Glutamatergic neuron (in vitro differentiated cells): ENCODE data around the gene PTPRQ. TPM values are rescaled to one million over a fixed set of nuclear protein-coding genes. Genes with fewer than 3 reads are reported as not detected.
"Not testable (repeated sequence)": the region's sequence is repeated elsewhere in the genome, so short reads cannot be mapped to it uniquely, and the experiment has no call there.

Experiments used
- DNase-seq: peaks from one replicate; pipeline ENCODE4 v3.0.0; 2022
- H3K27ac Mint-ChIP-seq: one replicate; pipeline ENCODE4 v1.8.0; 2020; ENCODE audit warnings: mild to moderate bottlenecking, mixed read lengths, inconsistent platforms; ENCODE audit not compliant: unreplicated experiment
- H3K27me3 Mint-ChIP-seq: one replicate; pipeline ENCODE4 v1.8.0; 2020; ENCODE audit warnings: mild to moderate bottlenecking, moderate library complexity, mixed read lengths, inconsistent platforms; ENCODE audit not compliant: unreplicated experiment
- H3K36me3 Mint-ChIP-seq: one replicate; pipeline ENCODE4 v1.8.0; 2020; ENCODE audit warnings: mild to moderate bottlenecking, mixed read lengths, inconsistent platforms; ENCODE audit not compliant: unreplicated experiment
- H3K4me1 Mint-ChIP-seq: one replicate; pipeline ENCODE4 v1.8.0; 2020; ENCODE audit warnings: mild to moderate bottlenecking, low read depth, mixed read lengths, inconsistent platforms; ENCODE audit not compliant: unreplicated experiment
- H3K4me3 Mint-ChIP-seq: one replicate; pipeline ENCODE4 v1.8.0; 2020; ENCODE audit warnings: mild to moderate bottlenecking, mixed read lengths, inconsistent platforms; ENCODE audit not compliant: unreplicated experiment
- H3K9me3 Mint-ChIP-seq: one replicate; pipeline ENCODE4 v1.8.0; 2020; ENCODE audit warnings: mild to moderate bottlenecking, moderate library complexity, mixed read lengths, inconsistent platforms; ENCODE audit not compliant: unreplicated experiment
- CTCF ChIP-seq: fragments of 200-600 bp; sonication (generic); IDR thresholded peaks from one replicate; pipeline ENCODE4 v1.5.0; 2021; ENCODE audit not compliant: partially characterized antibody, unreplicated experiment
- total RNA-seq: library from RNA; stranded (reverse); fragmentation: NEBNext Ultra II Directional; extraction: Animal tissue kit (Norgen Biotek cat#: 25700); gene quantifications from one replicate; pipeline ENCODE4 v1.2.1, GENCODE V29; 2021; ENCODE audit not compliant: unreplicated experiment

Gene PTPRQ
- total RNA-seq, 1 donor from 2014 or later: not detected

- no peaks in the 10 kb centered on the region for H3K9me3 Mint-ChIP-seq
- no peak for TF ChIP-seq CTCF
- no peak overlapping the region for H3K4me3 Mint-ChIP-seq
- no peaks in the 10 kb centered on the region for H3K4me1 Mint-ChIP-seq
- H3K27ac Mint-ChIP-seq: no peak overlapping the region
- H3K27me3 Mint-ChIP-seq: no peaks in the 10 kb centered on the region
- H3K36me3 Mint-ChIP-seq: no peaks in the 10 kb centered on the region
- DNase-seq: no peak
Observed at GRCh38 chr12:80655751-80656150, 211.7 kb downstream of the PTPRQ start.

- no peak for TF ChIP-seq CTCF
- Mint-ChIP-seq H3K9me3 (no peaks in the 10 kb centered on the region), H3K4me3 (no peak overlapping the region), H3K27ac (no peak overlapping the region), H3K36me3 (no peaks in the 10 kb centered on the region), H3K27me3 (no peaks in the 10 kb centered on the region), H3K4me1 (no peaks in the 10 kb centered on the region)
- DNase-seq: no peak
Observed at GRCh38 chr12:80659512-80660063, 215.6 kb downstream of the PTPRQ start.

GRCh38 chr12:80662586-80662985, 218.6 kb downstream of the PTPRQ start:
- TF ChIP-seq CTCF: no peak
- H3K4me3 Mint-ChIP-seq: no peak overlapping the region
- no peaks in the 10 kb centered on the region for H3K36me3 Mint-ChIP-seq
- no peaks in the 10 kb centered on the region for H3K27me3 Mint-ChIP-seq
- H3K9me3 Mint-ChIP-seq: no peaks in the 10 kb centered on the region
- H3K27ac Mint-ChIP-seq: no peak overlapping the region
- no peaks in the 10 kb centered on the region for H3K4me1 Mint-ChIP-seq
- no peak for DNase-seq

- no peaks in the 10 kb centered on the region for H3K36me3 Mint-ChIP-seq
- no peak for TF ChIP-seq CTCF
- H3K27ac Mint-ChIP-seq: no peak overlapping the region
- peaks cover 1% of the 10 kb centered on the region for H3K27me3 Mint-ChIP-seq
- H3K4me1 Mint-ChIP-seq: no peaks in the 10 kb centered on the region
- no peak overlapping the region for H3K4me3 Mint-ChIP-seq
- DNase-seq: no peak
- H3K9me3 Mint-ChIP-seq: no peaks in the 10 kb centered on the region
Observed at GRCh38 chr12:80670214-80670613, 226.2 kb downstream of the PTPRQ start.

- not testable (repeated sequence) for H3K27me3 Mint-ChIP-seq, H3K9me3 Mint-ChIP-seq, H3K4me3 Mint-ChIP-seq, H3K27ac Mint-ChIP-seq, H3K4me1 Mint-ChIP-seq, DNase-seq, H3K36me3 Mint-ChIP-seq
Observed at GRCh38 chr12:80676042-80676636, 232.1 kb downstream of the PTPRQ start.
